Activated naive CD4-positive, alpha-beta T cell treated with anti-CD3 and anti-CD28 coated beads, Interleukin-2, amount 50 U/mL, for 24 hours (primary cell): ENCODE data around the gene CCM2.
"Not testable (repeated sequence)": the region's sequence is repeated elsewhere in the genome, so short reads cannot be mapped to it uniquely, and the experiment has no call there.

Experiments
- H3K27ac Mint-ChIP-seq: one replicate; pipeline ENCODE4 v1.8.0; 2021; ENCODE audit warnings: mild to moderate bottlenecking, mixed read lengths
- H3K27me3 Mint-ChIP-seq: one replicate; pipeline ENCODE4 v1.8.0; 2021; ENCODE audit warnings: mixed read lengths
- H3K36me3 Mint-ChIP-seq: one replicate; pipeline ENCODE4 v1.8.0; 2021; ENCODE audit warnings: mixed read lengths
- H3K4me1 Mint-ChIP-seq: one replicate; pipeline ENCODE4 v1.8.0; 2021; ENCODE audit warnings: mixed read lengths
- H3K4me3 Mint-ChIP-seq: one replicate; pipeline ENCODE4 v1.8.0; 2021; ENCODE audit warnings: mild to moderate bottlenecking, mixed read lengths
- H3K9me3 Mint-ChIP-seq: one replicate; pipeline ENCODE4 v1.8.0; 2021; ENCODE audit warnings: mixed read lengths

CCM2 gene

DNA sequence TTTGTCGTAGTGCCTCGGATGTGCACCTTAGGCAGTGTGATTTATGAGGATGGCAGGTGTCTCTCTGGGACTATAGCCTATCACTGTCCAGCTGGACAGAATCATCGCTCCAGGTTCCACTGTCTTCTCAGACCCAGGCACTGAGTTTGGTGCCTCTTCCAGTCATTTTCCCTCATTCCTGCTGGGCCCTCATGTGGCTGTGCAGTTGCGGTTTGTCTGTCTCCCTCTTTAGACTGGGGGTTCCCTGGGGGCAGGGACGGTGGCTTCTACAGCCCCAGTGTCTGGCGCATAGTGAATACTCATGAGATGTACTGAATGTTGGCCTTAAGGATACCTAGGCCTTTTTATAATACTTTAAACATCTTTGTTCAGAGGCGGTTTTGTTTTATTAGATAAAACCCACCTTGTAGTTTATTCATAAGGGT is 28.9 kb downstream of the CCM2 start:
- H3K4me1 Mint-ChIP-seq = peaks cover 86% of the 10 kb centered on the region
- peak overlapping the region; percentile 68 for H3K27ac Mint-ChIP-seq
- no peaks in the 10 kb centered on the region for H3K27me3 Mint-ChIP-seq
- H3K36me3 Mint-ChIP-seq = peaks cover 5% of the 10 kb centered on the region
- H3K4me3 Mint-ChIP-seq = peak overlapping the region; percentile 80
- H3K9me3 Mint-ChIP-seq = no peaks in the 10 kb centered on the region

DNA sequence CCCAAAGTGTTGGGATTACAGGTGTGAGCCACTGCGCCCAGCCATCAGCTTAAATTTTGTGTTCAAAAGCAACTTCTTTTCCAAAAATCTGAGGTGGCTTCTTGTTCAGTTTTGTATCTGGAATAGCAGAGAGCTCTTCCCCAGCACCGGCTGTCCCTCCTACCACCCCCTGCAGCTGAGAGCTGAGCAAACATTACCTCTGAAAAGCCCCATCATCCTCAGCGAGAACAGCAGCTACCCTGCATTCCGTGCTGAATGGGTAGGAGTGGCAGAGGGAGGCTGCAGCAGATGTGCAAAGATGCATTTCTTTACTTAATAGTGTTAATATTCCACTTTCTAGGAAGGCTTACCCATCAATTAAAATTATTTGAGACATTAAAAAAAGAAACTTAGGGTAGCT is 31.8 kb downstream of the CCM2 start:
- Mint-ChIP-seq H3K9me3 (no peaks in the 10 kb centered on the region), H3K36me3 (no peaks in the 10 kb centered on the region), H3K27ac (peak overlapping the region; percentile 92), H3K4me3 (peak overlapping the region; percentile 36), H3K4me1 (peaks cover 85% of the 10 kb centered on the region), H3K27me3 (no peaks in the 10 kb centered on the region)

GRCh38 chr7:45032421-45032820 is 32.4 kb downstream of the CCM2 start:
- Mint-ChIP-seq H3K27ac (peak overlapping the region; percentile 92), H3K4me3 (peak overlapping the region; percentile 30), H3K36me3 (no peaks in the 10 kb centered on the region), H3K4me1 (peaks cover 83% of the 10 kb centered on the region), H3K9me3 (no peaks in the 10 kb centered on the region), H3K27me3 (no peaks in the 10 kb centered on the region)

DNA sequence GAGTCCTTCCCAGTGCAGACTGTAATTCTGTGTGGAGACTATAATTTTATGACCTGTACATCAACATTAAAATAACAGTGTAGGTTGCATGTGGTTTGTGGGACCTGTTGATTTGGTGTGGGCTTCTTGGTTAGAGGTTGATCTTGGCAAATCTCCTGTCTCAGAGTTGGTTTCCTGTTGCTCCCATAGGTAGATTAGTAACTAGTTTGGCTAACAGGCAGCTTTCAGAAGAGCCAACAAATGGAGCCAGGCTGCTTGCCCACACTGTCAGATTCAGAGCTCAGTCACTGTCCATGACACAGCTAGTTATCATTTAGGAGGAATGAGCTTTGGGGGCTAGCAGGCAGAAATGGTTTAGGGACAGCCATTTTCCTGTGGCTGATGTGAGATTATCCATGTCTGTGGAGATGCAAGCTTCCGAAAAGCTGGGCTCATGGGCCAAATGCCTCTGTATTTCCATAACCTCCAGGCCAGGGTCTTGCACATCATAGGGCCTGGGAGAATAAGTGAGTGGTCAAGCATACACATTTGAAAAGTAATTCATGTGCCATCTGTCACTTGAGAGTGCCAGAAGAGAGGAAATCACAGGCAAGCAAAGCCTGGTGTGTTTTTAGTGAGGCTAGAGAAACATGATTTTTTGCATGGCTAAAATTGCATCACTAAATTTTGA is 33.4 kb downstream of the CCM2 start:
- Mint-ChIP-seq H3K36me3 (no peaks in the 10 kb centered on the region), H3K4me3 (peak overlapping the region; percentile 54), H3K4me1 (peaks cover 84% of the 10 kb centered on the region), H3K27me3 (no peaks in the 10 kb centered on the region), H3K27ac (peak overlapping the region; percentile 92), H3K9me3 (no peaks in the 10 kb centered on the region)

DNA sequence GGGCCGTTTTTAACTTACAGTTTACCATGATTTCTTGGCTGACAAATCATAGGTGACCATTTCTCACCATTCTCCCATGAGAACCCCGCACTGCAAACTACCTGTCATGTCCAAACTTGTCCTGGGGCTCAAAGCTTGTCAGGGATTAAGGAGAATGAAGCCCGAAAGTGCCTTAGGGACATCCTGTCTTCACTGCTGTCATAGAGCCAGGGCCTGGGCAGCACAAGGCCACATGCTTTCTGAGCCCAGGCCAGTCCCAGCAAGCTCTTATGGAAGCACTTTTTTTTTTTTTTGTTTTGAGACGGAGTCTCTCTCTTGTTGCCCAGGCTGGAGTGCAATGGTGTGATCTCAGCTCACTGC is 33.9 kb downstream of the CCM2 start:
- no peaks in the 10 kb centered on the region for H3K9me3 Mint-ChIP-seq

DNA sequence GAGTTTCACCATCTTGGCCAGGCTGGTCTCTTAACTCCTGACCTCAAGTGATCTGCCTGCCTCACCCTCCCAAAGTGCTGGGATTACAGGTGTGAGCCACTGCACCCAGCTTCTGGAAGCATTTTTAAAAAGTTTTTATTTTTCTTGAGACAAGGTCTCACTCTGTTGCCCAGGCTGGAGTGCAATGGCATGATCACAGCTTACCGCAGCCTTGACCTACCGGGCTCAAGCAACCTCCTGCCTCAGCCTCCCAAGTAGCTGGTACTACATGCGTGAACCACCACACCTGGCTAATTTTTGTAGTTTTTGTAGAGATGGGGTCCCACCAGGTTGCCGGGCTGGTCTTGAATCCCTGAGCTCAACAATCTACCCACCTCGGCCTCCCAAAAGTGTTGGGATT is 34.7 kb downstream of the CCM2 start:
- peak overlapping the region; percentile 54 for H3K27ac Mint-ChIP-seq
- not testable (repeated sequence) for H3K4me3 Mint-ChIP-seq, H3K36me3 Mint-ChIP-seq, H3K27me3 Mint-ChIP-seq, H3K9me3 Mint-ChIP-seq
- peaks cover 82% of the 10 kb centered on the region for H3K4me1 Mint-ChIP-seq

More for the DNA sequence above, 33.9 kb downstream of the CCM2 start:
- Mint-ChIP-seq H3K36me3 (peaks cover 3% of the 10 kb centered on the region), H3K4me1 (peaks cover 84% of the 10 kb centered on the region), H3K27ac (peak overlapping the region; percentile 92), H3K4me3 (no peak overlapping the region), H3K27me3 (no peaks in the 10 kb centered on the region)

DNA sequence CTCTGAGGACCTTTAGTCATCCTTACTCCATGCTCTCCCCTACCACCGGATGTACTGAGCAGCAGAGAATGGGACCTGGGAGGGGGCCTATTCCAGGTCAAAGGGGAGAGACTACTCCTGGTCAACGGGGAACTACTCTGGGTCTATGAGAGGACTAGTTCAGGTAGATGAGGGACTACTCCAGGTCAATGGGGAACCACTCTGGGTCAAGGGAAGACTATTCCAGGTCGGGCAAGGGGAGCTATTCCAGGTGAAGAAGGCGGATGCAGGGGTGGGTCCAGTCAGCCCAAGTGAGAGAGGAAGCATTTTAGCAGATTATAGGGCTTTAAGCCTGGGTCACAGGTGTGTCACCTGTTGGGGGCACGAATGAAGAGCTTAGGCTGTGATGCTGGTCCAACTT is 35.4 kb downstream of the CCM2 start:
- H3K36me3 Mint-ChIP-seq = peaks cover 8% of the 10 kb centered on the region
- H3K27ac Mint-ChIP-seq = peak overlapping the region; percentile 96
- H3K4me1 Mint-ChIP-seq = peaks cover 79% of the 10 kb centered on the region
- H3K27me3 Mint-ChIP-seq = no peaks in the 10 kb centered on the region
- no peak overlapping the region for H3K4me3 Mint-ChIP-seq
- H3K9me3 Mint-ChIP-seq = no peaks in the 10 kb centered on the region

DNA sequence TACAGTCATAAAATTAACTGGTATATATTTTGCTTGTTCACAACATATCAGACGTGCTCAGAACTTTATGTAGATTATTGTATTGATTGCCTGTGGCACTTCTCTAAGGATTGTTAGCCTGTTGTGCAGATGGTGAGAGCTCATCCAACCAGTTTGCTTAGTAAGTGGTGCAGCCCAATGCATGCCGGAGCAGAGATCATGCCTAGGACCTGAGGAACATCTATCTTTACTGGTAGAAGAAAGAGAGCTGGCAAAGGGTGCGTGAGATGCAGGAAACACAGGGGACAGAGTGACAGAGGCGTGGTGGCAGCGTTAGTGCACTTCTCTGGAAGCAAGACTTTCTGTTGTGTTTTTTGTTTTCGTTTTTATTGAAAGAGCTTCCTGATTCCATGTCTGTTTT is 35.9 kb downstream of the CCM2 start:
- H3K27me3 Mint-ChIP-seq = no peaks in the 10 kb centered on the region
- H3K36me3 Mint-ChIP-seq = peaks cover 8% of the 10 kb centered on the region
- no peaks in the 10 kb centered on the region for H3K9me3 Mint-ChIP-seq
- H3K4me1 Mint-ChIP-seq = peaks cover 80% of the 10 kb centered on the region
- peak overlapping the region; percentile 96 for H3K27ac Mint-ChIP-seq
- H3K4me3 Mint-ChIP-seq = peak overlapping the region; percentile 78

GRCh38 chr7:45036317-45036716 is 36.3 kb downstream of the CCM2 start:
- Mint-ChIP-seq H3K9me3 (no peaks in the 10 kb centered on the region), H3K27me3 (no peaks in the 10 kb centered on the region), H3K4me3 (peak overlapping the region; percentile 78), H3K36me3 (peaks cover 8% of the 10 kb centered on the region), H3K27ac (peak overlapping the region; percentile 96), H3K4me1 (peaks cover 83% of the 10 kb centered on the region)

- H3K9me3 Mint-ChIP-seq = no peaks in the 10 kb centered on the region
- no peaks in the 10 kb centered on the region for H3K27me3 Mint-ChIP-seq
- peaks cover 8% of the 10 kb centered on the region for H3K36me3 Mint-ChIP-seq
- peak overlapping the region; percentile 78 for H3K4me3 Mint-ChIP-seq
- peaks cover 85% of the 10 kb centered on the region for H3K4me1 Mint-ChIP-seq
- peak overlapping the region; percentile 96 for H3K27ac Mint-ChIP-seq
Measured at GRCh38 chr7:45036796-45037195, 36.8 kb downstream of the CCM2 start.

- H3K4me1 Mint-ChIP-seq = peaks cover 83% of the 10 kb centered on the region
- peak overlapping the region; percentile 44 for H3K4me3 Mint-ChIP-seq
- H3K9me3 Mint-ChIP-seq = no peaks in the 10 kb centered on the region
- no peaks in the 10 kb centered on the region for H3K27me3 Mint-ChIP-seq
- H3K27ac Mint-ChIP-seq = peak overlapping the region; percentile 90
- peaks cover 11% of the 10 kb centered on the region for H3K36me3 Mint-ChIP-seq
Measured at GRCh38 chr7:45037876-45038275, 37.9 kb downstream of the CCM2 start.

DNA sequence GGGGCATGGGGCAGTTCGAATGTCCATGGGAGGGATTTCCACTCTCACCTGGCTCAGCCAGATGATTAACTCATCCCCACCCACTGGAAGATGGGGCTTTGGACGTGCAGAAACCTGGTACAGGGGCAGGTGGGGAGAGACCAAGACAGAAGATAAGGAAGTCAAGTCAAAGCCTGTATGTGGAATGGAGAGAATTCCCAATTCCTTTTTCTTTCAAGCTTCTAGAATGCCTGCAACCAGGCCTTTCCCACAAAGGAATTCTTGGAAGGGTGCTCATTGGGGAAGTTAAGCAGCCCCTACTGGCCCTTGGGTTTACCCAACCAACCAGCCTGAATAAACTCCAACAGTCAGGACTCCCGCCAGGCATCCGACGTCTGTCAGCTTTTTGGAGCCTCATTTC is 39.1 kb downstream of the CCM2 start:
- Mint-ChIP-seq H3K9me3 (no peaks in the 10 kb centered on the region), H3K4me1 (peaks cover 82% of the 10 kb centered on the region), H3K4me3 (no peak overlapping the region), H3K36me3 (peaks cover 15% of the 10 kb centered on the region), H3K27me3 (no peaks in the 10 kb centered on the region), H3K27ac (peak overlapping the region; percentile 90)

DNA sequence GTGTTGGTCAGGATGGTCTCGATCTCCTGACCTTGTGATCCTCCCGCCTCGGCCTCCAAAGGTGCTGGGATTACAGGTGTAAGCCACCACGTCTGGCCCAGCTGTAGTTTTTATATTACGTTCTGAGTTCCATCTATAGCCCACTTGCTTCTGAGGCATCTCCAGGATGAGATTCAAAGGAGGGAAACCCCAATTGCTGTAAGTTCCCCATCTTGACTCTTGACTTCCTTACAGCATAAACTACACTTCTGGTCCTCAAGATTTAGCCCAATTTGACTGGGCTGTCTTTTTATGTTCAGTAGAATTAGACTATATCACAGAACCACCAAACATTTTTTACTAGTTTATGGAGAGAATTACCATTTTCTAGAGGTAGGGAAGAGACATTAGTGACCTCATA is 44.3 kb downstream of the CCM2 start:
- Mint-ChIP-seq H3K27me3 (no peaks in the 10 kb centered on the region), H3K27ac (peak overlapping the region; percentile 55), H3K36me3 (peaks cover 18% of the 10 kb centered on the region), H3K4me3 (no peak overlapping the region), H3K4me1 (peaks cover 61% of the 10 kb centered on the region), H3K9me3 (no peaks in the 10 kb centered on the region)

DNA sequence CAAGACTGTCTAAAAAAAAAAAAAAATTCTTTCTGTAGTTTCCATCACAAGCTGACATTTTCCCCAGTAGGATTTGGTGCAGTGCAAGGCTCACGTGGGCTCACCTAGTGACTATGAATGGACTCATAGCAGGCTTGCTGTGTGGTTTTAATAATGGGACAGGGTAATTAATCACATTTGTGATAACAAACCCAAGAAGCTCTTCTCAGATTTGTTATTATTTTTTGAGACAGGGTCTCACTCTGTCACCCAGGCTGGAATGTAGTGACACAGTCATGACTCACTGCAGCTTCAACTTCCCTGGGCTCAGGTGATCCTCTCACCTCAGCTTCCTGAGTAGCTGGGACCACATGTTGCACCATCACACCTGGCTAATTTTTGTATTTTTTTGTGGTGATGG is 48.7 kb downstream of the CCM2 start:
- Mint-ChIP-seq H3K27me3 (no peaks in the 10 kb centered on the region), H3K27ac (no peak overlapping the region), H3K4me1 (peaks cover 63% of the 10 kb centered on the region), H3K36me3 (peaks cover 13% of the 10 kb centered on the region), H3K9me3 (no peaks in the 10 kb centered on the region), H3K4me3 (no peak overlapping the region)

- Mint-ChIP-seq H3K4me3 (no peak overlapping the region), H3K4me1 (peaks cover 66% of the 10 kb centered on the region), H3K36me3 (peaks cover 17% of the 10 kb centered on the region), H3K27me3 (no peaks in the 10 kb centered on the region), H3K9me3 (no peaks in the 10 kb centered on the region), H3K27ac (peak overlapping the region; percentile 57)
Measured at GRCh38 chr7:45050198-45050597, 50.2 kb downstream of the CCM2 start.

GRCh38 chr7:45052011-45052410 is 52.0 kb downstream of the CCM2 start:
- Mint-ChIP-seq H3K9me3 (no peaks in the 10 kb centered on the region), H3K27me3 (no peaks in the 10 kb centered on the region), H3K4me1 (peaks cover 69% of the 10 kb centered on the region), H3K36me3 (peaks cover 21% of the 10 kb centered on the region), H3K27ac (peak overlapping the region; percentile 4), H3K4me3 (no peak overlapping the region)

- Mint-ChIP-seq H3K9me3 (no peaks in the 10 kb centered on the region), H3K27ac (peak overlapping the region; percentile 78), H3K4me1 (peaks cover 73% of the 10 kb centered on the region)
Measured at GRCh38 chr7:45053401-45053800, 53.4 kb downstream of the CCM2 start.

More at GRCh38 chr7:45053401-45053800, 53.4 kb downstream of the CCM2 start:
- peaks cover 26% of the 10 kb centered on the region for H3K36me3 Mint-ChIP-seq
- H3K27me3 Mint-ChIP-seq = no peaks in the 10 kb centered on the region
- no peak overlapping the region for H3K4me3 Mint-ChIP-seq
